Natural killer cell (primary cell): ENCODE results near the gene PRSS38. TPM values are rescaled to one million over a fixed set of nuclear protein-coding genes. Genes with fewer than 3 reads are reported as not detected.

ENCODE experiments used
- ATAC-seq, 3 donors: fragments of 150-1000 bp in 2 of 3; fragments of 200-7000 bp in 1 of 3; cut with Tn5 transposase; 1 replicate in 1 of 3; 2 replicates in 2 of 3; pipeline ENCODE4 v1.10.0; 2021; ENCODE audit warnings: mild to moderate bottlenecking in 2 of 3, moderate library complexity in 2 of 3
- DNase-seq, 2 donors: peaks; one replicate each; pipeline versions ENCODE4 v3.0.0 to v3.0.0-alpha.2; 2013 to 2021; ENCODE audit warnings: mixed read lengths in 1 of 2
- H3K27ac ChIP-seq: one replicate; pipeline ENCODE4 v1.5.1; 2013; ENCODE audit warnings: mild to moderate bottlenecking, low read length
- H3K27me3 ChIP-seq: one replicate; pipeline ENCODE4 v1.6.1; 2013; ENCODE audit warnings: low read length; ENCODE audit not compliant: control insufficient read depth, insufficient read depth
- H3K36me3 ChIP-seq: one replicate; pipeline ENCODE4 v1.6.1; 2013; ENCODE audit warnings: low read length; ENCODE audit not compliant: control insufficient read depth, insufficient read depth
- H3K4me1 ChIP-seq: one replicate; pipeline ENCODE4 v1.6.1; 2013; ENCODE audit warnings: low read length; ENCODE audit not compliant: control insufficient read depth, insufficient read depth
- H3K4me3 ChIP-seq: one replicate; pipeline ENCODE4 v1.5.1; 2013; ENCODE audit warnings: low read length
- H3K9me3 ChIP-seq: one replicate; pipeline ENCODE4 v1.6.1; 2013; ENCODE audit warnings: low read length; ENCODE audit not compliant: control insufficient read depth, insufficient read depth
- H3K27ac Mint-ChIP-seq, 2 donors: one replicate each; pipeline ENCODE4 v1.8.0; 2022; ENCODE audit warnings: mild to moderate bottlenecking in 2 of 2, mixed read lengths in 2 of 2, moderate library complexity in 1 of 2
- H3K27me3 Mint-ChIP-seq, 2 donors: one replicate each; pipeline ENCODE4 v1.8.0; 2022; ENCODE audit warnings: low read depth in 2 of 2, mixed read lengths in 2 of 2
- H3K36me3 Mint-ChIP-seq: one replicate; pipeline ENCODE4 v1.8.0; 2022; ENCODE audit warnings: mixed read lengths
- H3K4me1 Mint-ChIP-seq, 2 donors: one replicate each; pipeline ENCODE4 v1.8.0; 2022; ENCODE audit warnings: mixed read lengths in 2 of 2
- H3K4me3 Mint-ChIP-seq: one replicate; pipeline ENCODE4 v1.8.0; 2022; ENCODE audit warnings: mild to moderate bottlenecking, moderate library complexity, mixed read lengths
- H3K9me3 Mint-ChIP-seq, 2 donors: one replicate each; pipeline ENCODE4 v1.8.0; 2022; ENCODE audit warnings: mixed read lengths in 2 of 2
- whole genome bisulfite sequencing: methylation state at CpG from one replicate; pipeline ENCODE4 v1.1.7; 2013; ENCODE audit warnings: missing lambda C conversion rate; ENCODE audit not compliant: insufficient coverage; 5-methylcytosine and 5-hydroxymethylcytosine counted together
- intact Hi-C: fragments of 100-400 bp; cut with micrococcal nuclease; formaldehyde crosslinking; loops from one replicate; pipeline ENCODE4 v1.14.2; 2022
- total RNA-seq, 4 donors: library from RNA; stranded (reverse); fragments of 120-200 nt in 1 of 4; gene quantifications; one replicate each; pipeline versions ENCODE4 v1.2.3 to v1.2.4, GENCODE V29; 2013 to 2022
- TF ChIP-seq, protein P1 (sequence below): fragments of 200-600 bp; IDR thresholded peaks from one replicate; pipeline ENCODE4 v1.8.0; 2022; ENCODE audit warnings: antibody characterized with exemption

The PRSS38 gene
- total RNA-seq, 3 donors from 2014 or later (not counting 1 experiment from before 2014, with no cell fraction given): not detected

DNA sequence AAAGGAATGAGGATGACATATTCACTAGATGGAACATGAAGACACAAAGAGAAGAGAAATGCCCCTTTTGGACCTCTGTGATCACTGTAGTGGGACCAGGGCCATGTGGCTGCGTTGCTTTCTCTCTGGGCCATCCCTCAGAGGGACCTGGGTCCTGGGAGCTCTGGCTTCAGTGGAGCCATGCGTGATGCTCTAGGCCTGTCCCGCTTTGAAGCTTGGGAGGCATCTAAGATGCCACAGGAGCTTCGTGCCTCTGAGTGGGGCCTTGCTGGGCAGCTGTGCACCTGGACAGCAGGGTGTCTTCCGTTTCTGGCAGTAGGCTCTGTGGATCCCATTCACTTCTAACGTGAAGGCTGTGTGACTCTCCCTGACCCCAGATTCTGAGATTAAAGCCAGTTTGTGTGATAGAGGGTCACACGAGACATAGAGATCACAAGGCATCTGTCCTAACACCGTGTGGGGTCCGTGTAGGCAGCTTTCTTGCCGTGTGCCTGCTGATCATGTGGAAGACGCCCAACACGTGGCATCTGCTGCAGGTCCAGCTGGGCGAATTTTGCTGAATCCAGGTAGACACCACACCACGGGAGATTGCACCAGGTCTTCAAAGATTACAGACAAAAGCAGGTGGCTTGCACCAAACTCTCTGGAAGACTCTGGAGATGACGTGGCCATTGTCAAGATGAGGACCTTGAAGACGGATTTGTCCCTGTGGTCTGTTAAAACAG, 17.2 kb upstream of the PRSS38 start:
- intact Hi-C loops: no loop called here
- Histone ChIP-seq H3K4me3 (no peak overlapping the region), H3K27me3 (peaks cover 12% of the 10 kb centered on the region), H3K27ac (no peak overlapping the region), H3K36me3 (no peaks in the 10 kb centered on the region), H3K9me3 (no peaks in the 10 kb centered on the region), H3K4me1 (no peaks in the 10 kb centered on the region)
- Mint-ChIP-seq H3K4me3 (no peak overlapping the region), H3K36me3 (no peaks in the 10 kb centered on the region), H3K4me1 (no peaks in the 10 kb centered on the region), H3K9me3 (no peaks in the 10 kb centered on the region), H3K27me3 (peaks cover 19 to 20% of the 10 kb centered on the region in 2 donors), H3K27ac (no peak overlapping the region)
- TF ChIP-seq, protein P1, sequence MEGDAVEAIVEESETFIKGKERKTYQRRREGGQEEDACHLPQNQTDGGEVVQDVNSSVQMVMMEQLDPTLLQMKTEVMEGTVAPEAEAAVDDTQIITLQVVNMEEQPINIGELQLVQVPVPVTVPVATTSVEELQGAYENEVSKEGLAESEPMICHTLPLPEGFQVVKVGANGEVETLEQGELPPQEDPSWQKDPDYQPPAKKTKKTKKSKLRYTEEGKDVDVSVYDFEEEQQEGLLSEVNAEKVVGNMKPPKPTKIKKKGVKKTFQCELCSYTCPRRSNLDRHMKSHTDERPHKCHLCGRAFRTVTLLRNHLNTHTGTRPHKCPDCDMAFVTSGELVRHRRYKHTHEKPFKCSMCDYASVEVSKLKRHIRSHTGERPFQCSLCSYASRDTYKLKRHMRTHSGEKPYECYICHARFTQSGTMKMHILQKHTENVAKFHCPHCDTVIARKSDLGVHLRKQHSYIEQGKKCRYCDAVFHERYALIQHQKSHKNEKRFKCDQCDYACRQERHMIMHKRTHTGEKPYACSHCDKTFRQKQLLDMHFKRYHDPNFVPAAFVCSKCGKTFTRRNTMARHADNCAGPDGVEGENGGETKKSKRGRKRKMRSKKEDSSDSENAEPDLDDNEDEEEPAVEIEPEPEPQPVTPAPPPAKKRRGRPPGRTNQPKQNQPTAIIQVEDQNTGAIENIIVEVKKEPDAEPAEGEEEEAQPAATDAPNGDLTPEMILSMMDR: no peak
- DNase-seq (no peak), ATAC-seq (no peak)
- WGBS: 86% methylated on average over 16 of the region's 16 CpGs

- Mint-ChIP-seq H3K4me1 (no peaks in the 10 kb centered on the region), H3K9me3 (no peaks in the 10 kb centered on the region), H3K27me3 (peaks cover 28 to 34% of the 10 kb centered on the region in 2 donors), H3K4me3 (no peak overlapping the region), H3K36me3 (peaks cover 6% of the 10 kb centered on the region), H3K27ac (no peak overlapping the region)
- TF ChIP-seq, protein P1: no peak
- Histone ChIP-seq H3K4me1 (no peaks in the 10 kb centered on the region), H3K27ac (no peak overlapping the region), H3K9me3 (no peaks in the 10 kb centered on the region), H3K4me3 (no peak overlapping the region), H3K27me3 (peaks cover 16% of the 10 kb centered on the region), H3K36me3 (no peaks in the 10 kb centered on the region)
- intact Hi-C loops: no loop called here
- no CpG with 5 or more reads among the region's 1 CpG for WGBS
- DNase-seq (no peak), ATAC-seq (no peak)
These were observed 15.7 kb upstream of the PRSS38 start for GRCh38 chr1:227799756-227800155.

- Histone ChIP-seq H3K4me3 (no peak overlapping the region), H3K36me3 (no peaks in the 10 kb centered on the region), H3K27me3 (peaks cover 17% of the 10 kb centered on the region), H3K27ac (no peak overlapping the region), H3K9me3 (no peaks in the 10 kb centered on the region), H3K4me1 (no peaks in the 10 kb centered on the region)
- H3K4me1 Mint-ChIP-seq: peaks cover 4 to 9% of the 10 kb centered on the region in 2 donors
- H3K36me3 Mint-ChIP-seq: peaks cover 6% of the 10 kb centered on the region
- intact Hi-C loops: no loop called here
- no peak overlapping the region for H3K27ac Mint-ChIP-seq
- peaks cover 35 to 45% of the 10 kb centered on the region in 2 donors for H3K27me3 Mint-ChIP-seq
- no peaks in the 10 kb centered on the region for H3K9me3 Mint-ChIP-seq
- ATAC-seq (no peak), DNase-seq (no peak)
- H3K4me3 Mint-ChIP-seq: no peak overlapping the region
- TF ChIP-seq, protein P1: no peak
These were observed 11.5 kb upstream of the PRSS38 start for GRCh38 chr1:227803933-227804332.
